GM12878 (cell line): ENCODE measurements around the gene TIMM17B. TPM values are rescaled to one million over a fixed set of nuclear protein-coding genes. Genes with fewer than 3 reads are reported as not detected.

Source experiments
- CBFB ChIP-seq: IDR thresholded peaks from 2 replicates; pipeline ENCODE4 v1.6.1; 2016; ENCODE audit warnings: antibody characterized with exemption, low read depth
- CEBPB ChIP-seq, 2 experiments: fragments of 150-350 bp in 1 of 2; IDR thresholded peaks; 2 replicates each; pipeline ENCODE4 v1.6.1; 2012 to 2014; ENCODE audit warnings: low read depth in 2 of 2, low read length in 2 of 2, borderline replicate concordance in 1 of 2, inconsistent platforms in 1 of 2
- CUX1 ChIP-seq: IDR thresholded peaks from 2 replicates; pipeline ENCODE4 v1.6.1; 2012; ENCODE audit warnings: improper control_type of control experiment, low read depth, low read length; ENCODE audit not compliant: insufficient replicate concordance
- DPF2 ChIP-seq: fragments of 450-650 bp; IDR thresholded peaks from 2 replicates; pipeline ENCODE4 v1.6.1; 2017; ENCODE audit warnings: mild to moderate bottlenecking
- EGR1 ChIP-seq, 2 experiments: IDR thresholded peaks; 1 replicate in 1 of 2; 2 replicates in 1 of 2; pipeline ENCODE4 v1.6.1; 2011 to 2012; ENCODE audit warnings: low read depth in 2 of 2, low read length in 2 of 2, borderline replicate concordance in 1 of 2, mild to moderate bottlenecking in 1 of 2, moderate library complexity in 1 of 2
- HDAC2 ChIP-seq: fragments of 200-600 bp; sonication (generic); IDR thresholded peaks from 2 replicates; pipeline ENCODE4 v1.6.1; 2017
- MTA2 ChIP-seq: fragments of 450-650 bp; IDR thresholded peaks from 2 replicates; pipeline ENCODE4 v1.6.1; 2016; ENCODE audit warnings: low read depth, mild to moderate bottlenecking, moderate library complexity
- NFIC ChIP-seq: IDR thresholded peaks from 2 replicates; pipeline ENCODE4 v1.6.1; 2012; ENCODE audit warnings: low read depth, mild to moderate bottlenecking, inconsistent platforms, low read length, moderate library complexity
- POLR2AphosphoS5 ChIP-seq: IDR thresholded peaks from 2 replicates; pipeline ENCODE4 v1.6.1; 2011; ENCODE audit warnings: mild to moderate bottlenecking, low read length, inconsistent platforms
- RAD51 ChIP-seq: fragments of 450-650 bp; IDR thresholded peaks from 2 replicates; pipeline ENCODE4 v1.6.1; 2016; ENCODE audit warnings: moderate library complexity, mild to moderate bottlenecking, inconsistent platforms
- SRF ChIP-seq, 2 experiments: IDR thresholded peaks; 2 replicates each; pipeline ENCODE4 v1.6.1; 2011; ENCODE audit warnings: low read depth in 2 of 2, low read length in 2 of 2, mild to moderate bottlenecking in 1 of 2, moderate library complexity in 1 of 2
- TARDBP ChIP-seq: IDR thresholded peaks from 2 replicates; pipeline ENCODE4 v1.6.1; 2016; ENCODE audit warnings: borderline replicate concordance
- ZSCAN29 ChIP-seq: fragments of 450-650 bp; IDR thresholded peaks from 2 replicates; pipeline ENCODE4 v1.6.1; 2017; ENCODE audit warnings: mild to moderate bottlenecking, moderate library complexity
- polyA plus RNA-seq, 11 experiments: library from polyadenylated mRNA; depleted of rRNA in 4 of 11; unstranded in 6 of 11; stranded (reverse) in 5 of 11; fragments of >200 nt; fragmentation: Nextera tagmentation in 4 of 11; fragmentation: Illumina TruSeq in 1 of 11; extraction: Ambion mirVana in 4 of 11; extraction: Trizol in 1 of 11; gene quantifications; 1 replicate in 1 of 11; 2 replicates in 10 of 11; pipeline versions ENCODE4 v1.2.1 to v1.2.3, GENCODE V29; 2011 to 2016; ENCODE audit warnings: inconsistent platforms in 2 of 11, missing spikeins in 2 of 11, low read depth in 1 of 11
- total RNA-seq, 4 experiments: library from RNA; depleted of rRNA in 3 of 4; stranded (reverse); fragments of >200 nt in 3 of 4; fragmentation: Illumina TruSeq in 1 of 4; extraction: Trizol in 1 of 4; gene quantifications; 2 replicates each; pipeline versions ENCODE4 v1.2.1 to v1.2.3, GENCODE V29; 2013 to 2021
- TF ChIP-seq, protein P1 (sequence below): fragments of 450-650 bp; formaldehyde crosslinking; IDR thresholded peaks from 2 replicates; pipeline ENCODE4 v1.4.0; 2020; ENCODE audit warnings: mild to moderate bottlenecking, moderate library complexity
- TF ChIP-seq, protein P2 (sequence below): fragments of 450-650 bp; IDR thresholded peaks from 2 replicates; pipeline ENCODE4 v1.6.1; 2017; ENCODE audit warnings: borderline replicate concordance
- TF ChIP-seq, protein P3 (sequence below): fragments of 450-650 bp; IDR thresholded peaks from 2 replicates; pipeline ENCODE4 v1.6.1; 2018; ENCODE audit warnings: mild to moderate bottlenecking, low read depth, moderate library complexity; ENCODE audit not compliant: partially characterized antibody

TIMM17B gene
- total and polyA plus RNA-seq, 10 of the 15 experiments (the other 5 are each of a cell fraction or from before 2014, with no cell fraction given): 4.5 to 88.7 (median 47.5) TPM

DNA sequence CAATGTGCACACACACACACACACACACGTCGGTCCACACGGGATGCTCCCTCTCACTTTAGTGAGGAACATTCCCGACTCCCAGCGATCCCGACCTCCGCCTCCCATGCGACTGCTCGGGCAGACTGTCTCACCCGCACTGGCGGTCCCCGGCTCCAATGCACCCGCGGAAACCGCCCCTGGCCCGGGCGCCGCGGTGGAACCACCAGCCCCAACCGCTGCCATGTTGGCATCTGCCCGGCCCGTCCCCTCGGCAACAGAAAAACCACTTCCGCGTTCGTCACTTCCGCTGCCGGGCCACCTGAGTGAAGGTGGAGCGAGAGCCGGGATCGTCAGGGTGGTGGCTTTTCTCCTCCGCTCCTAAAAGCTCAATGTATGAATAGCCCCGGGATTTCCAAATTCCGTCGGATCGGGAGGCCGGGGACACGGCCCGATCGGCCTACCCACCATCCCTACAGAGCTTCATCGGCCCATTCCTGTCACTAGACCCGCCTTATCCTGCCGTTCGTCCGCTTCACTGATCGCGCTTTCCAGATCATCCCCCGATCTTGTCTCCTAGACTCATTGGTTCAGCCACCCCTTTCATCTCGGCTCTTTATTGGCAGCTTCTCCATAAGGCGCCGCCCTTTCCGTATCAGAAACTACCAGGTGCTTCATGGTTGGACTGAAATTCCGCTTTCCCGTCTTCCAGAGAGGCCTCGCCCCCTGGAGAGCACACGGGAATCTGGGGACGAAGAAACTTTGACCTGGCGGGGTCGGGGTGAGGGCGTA, 14.0 kb upstream of the TIMM17B start, which contains the start of gene SLC35A2 (continued):
- TF ChIP-seq, protein P1, sequence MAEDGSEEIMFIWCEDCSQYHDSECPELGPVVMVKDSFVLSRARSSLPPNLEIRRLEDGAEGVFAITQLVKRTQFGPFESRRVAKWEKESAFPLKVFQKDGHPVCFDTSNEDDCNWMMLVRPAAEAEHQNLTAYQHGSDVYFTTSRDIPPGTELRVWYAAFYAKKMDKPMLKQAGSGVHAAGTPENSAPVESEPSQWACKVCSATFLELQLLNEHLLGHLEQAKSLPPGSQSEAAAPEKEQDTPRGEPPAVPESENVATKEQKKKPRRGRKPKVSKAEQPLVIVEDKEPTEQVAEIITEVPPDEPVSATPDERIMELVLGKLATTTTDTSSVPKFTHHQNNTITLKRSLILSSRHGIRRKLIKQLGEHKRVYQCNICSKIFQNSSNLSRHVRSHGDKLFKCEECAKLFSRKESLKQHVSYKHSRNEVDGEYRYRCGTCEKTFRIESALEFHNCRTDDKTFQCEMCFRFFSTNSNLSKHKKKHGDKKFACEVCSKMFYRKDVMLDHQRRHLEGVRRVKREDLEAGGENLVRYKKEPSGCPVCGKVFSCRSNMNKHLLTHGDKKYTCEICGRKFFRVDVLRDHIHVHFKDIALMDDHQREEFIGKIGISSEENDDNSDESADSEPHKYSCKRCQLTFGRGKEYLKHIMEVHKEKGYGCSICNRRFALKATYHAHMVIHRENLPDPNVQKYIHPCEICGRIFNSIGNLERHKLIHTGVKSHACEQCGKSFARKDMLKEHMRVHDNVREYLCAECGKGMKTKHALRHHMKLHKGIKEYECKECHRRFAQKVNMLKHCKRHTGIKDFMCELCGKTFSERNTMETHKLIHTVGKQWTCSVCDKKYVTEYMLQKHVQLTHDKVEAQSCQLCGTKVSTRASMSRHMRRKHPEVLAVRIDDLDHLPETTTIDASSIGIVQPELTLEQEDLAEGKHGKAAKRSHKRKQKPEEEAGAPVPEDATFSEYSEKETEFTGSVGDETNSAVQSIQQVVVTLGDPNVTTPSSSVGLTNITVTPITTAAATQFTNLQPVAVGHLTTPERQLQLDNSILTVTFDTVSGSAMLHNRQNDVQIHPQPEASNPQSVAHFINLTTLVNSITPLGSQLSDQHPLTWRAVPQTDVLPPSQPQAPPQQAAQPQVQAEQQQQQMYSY (CRISPR knock-in tag): 0 out of 2 replicates have a peak, but pooled peaks have one; percentile 56
- TF ChIP-seq TARDBP (peak; percentile 23; the same call in 1 of the 2 replicates), MTA2 (no peak), HDAC2 (no peak), ZSCAN29 (no peak), EGR1 (IDR thresholded peaks at IDR 0.05; ENCODE audit: borderline replicate concordance in 1 of 2, low read depth in 2 of 2, low read length in 2 of 2) (no peak), CBFB (peak; percentile 49), RAD51 (no peak), POLR2AphosphoS5 (peak; percentile 91), DPF2 (no peak), SRF (IDR thresholded peaks at IDR 0.05; ENCODE audit: low read depth in 2 of 2, low read length in 2 of 2) (no peak), CEBPB (IDR thresholded peaks at IDR 0.05; ENCODE audit: borderline replicate concordance in 1 of 2, low read depth in 2 of 2, low read length in 2 of 2) (no peak), NFIC (peak; percentile 30; the same call in 1 of the 2 replicates), CUX1 (no peak)
- TF ChIP-seq, protein P2, sequence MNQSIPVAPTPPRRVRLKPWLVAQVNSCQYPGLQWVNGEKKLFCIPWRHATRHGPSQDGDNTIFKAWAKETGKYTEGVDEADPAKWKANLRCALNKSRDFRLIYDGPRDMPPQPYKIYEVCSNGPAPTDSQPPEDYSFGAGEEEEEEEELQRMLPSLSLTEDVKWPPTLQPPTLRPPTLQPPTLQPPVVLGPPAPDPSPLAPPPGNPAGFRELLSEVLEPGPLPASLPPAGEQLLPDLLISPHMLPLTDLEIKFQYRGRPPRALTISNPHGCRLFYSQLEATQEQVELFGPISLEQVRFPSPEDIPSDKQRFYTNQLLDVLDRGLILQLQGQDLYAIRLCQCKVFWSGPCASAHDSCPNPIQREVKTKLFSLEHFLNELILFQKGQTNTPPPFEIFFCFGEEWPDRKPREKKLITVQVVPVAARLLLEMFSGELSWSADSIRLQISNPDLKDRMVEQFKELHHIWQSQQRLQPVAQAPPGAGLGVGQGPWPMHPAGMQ: no peak
- TF ChIP-seq, protein P3, sequence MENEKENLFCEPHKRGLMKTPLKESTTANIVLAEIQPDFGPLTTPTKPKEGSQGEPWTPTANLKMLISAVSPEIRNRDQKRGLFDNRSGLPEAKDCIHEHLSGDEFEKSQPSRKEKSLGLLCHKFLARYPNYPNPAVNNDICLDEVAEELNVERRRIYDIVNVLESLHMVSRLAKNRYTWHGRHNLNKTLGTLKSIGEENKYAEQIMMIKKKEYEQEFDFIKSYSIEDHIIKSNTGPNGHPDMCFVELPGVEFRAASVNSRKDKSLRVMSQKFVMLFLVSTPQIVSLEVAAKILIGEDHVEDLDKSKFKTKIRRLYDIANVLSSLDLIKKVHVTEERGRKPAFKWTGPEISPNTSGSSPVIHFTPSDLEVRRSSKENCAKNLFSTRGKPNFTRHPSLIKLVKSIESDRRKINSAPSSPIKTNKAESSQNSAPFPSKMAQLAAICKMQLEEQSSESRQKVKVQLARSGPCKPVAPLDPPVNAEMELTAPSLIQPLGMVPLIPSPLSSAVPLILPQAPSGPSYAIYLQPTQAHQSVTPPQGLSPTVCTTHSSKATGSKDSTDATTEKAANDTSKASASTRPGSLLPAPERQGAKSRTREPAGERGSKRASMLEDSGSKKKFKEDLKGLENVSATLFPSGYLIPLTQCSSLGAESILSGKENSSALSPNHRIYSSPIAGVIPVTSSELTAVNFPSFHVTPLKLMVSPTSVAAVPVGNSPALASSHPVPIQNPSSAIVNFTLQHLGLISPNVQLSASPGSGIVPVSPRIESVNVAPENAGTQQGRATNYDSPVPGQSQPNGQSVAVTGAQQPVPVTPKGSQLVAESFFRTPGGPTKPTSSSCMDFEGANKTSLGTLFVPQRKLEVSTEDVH: peak; percentile 16
